GM19455 (cell line): ENCODE measurements around the gene SLC2A9.

Experiments
- ATAC-seq: cut with Tn5 transposase; IDR thresholded peaks from one replicate; pipeline ENCODE4 v1.9.1; 2021; ENCODE audit not compliant: unreplicated experiment

SLC2A9 gene

DNA sequence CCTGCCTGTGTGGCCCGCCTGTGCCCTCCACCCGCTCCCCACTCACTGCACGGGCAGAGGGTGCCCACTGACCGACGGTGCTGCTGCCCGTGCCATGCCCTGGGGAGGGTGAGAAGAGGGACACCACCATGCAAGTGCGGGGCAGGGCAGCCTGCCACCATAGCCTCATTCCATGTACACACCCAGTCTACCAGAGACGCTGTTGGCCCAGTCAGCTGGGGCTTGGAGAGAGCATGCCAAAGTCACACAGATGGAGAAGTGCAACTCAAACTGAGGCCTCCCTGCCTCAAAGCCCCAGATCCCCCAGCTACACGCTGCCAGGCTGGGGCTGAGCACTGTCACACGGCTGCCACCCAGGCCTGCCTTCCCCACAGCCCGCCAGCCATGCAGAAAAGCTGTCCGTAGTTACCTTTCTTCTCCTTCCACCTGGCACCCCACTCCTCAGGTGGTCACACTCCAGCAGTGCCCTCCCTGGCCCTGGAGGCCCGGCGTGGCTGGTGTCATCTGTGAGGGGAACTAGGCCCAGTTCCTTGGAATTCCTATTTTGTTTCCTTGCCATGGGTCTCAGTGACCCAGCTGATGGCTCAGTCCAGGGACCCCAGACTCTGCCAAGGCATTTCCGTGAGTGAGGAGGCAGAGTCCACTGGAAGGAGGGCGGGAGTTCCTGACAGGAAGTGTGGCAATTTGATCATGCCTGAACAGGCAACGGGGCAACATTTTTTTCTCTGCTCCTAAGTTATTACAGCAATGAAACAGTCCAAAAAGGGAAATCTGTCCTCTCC lies at the start of gene SLC2A9:
Gene SLC2A9, minus strand, starts transcription at position 627 of the 782 bp plus-strand sequence. Its CDS starts 68 bp downstream, at position 559.
- ATAC-seq, result no peak

DNA sequence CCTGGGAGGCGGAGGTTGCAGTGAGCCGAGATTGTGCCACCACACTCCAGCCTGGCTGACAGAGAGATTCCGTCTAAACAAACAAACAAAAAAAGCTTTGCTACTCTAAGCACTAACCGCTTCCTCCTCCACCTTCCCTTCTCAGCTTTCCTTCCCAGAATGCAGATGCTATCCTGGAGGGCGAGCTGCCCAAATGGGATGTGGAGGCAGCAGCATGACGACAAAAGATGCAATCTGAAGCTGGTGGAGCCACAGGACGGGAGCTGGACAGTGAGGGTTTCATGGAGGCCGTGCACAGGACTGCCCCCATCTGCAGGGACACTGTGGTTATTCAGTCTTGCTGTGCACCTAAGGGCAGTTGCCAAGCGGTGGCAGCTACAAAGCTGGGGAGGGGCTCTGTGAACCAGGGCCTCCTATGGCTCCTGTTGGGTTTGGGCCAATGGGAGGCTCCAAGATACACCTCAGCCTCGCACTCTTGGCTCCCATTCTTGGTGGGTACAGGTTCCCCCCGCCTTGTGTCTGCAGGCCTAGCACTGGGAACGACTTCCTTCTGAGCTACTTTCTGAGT lies 47.9 kb upstream of the SLC2A9 start:
- no peak for ATAC-seq

DNA sequence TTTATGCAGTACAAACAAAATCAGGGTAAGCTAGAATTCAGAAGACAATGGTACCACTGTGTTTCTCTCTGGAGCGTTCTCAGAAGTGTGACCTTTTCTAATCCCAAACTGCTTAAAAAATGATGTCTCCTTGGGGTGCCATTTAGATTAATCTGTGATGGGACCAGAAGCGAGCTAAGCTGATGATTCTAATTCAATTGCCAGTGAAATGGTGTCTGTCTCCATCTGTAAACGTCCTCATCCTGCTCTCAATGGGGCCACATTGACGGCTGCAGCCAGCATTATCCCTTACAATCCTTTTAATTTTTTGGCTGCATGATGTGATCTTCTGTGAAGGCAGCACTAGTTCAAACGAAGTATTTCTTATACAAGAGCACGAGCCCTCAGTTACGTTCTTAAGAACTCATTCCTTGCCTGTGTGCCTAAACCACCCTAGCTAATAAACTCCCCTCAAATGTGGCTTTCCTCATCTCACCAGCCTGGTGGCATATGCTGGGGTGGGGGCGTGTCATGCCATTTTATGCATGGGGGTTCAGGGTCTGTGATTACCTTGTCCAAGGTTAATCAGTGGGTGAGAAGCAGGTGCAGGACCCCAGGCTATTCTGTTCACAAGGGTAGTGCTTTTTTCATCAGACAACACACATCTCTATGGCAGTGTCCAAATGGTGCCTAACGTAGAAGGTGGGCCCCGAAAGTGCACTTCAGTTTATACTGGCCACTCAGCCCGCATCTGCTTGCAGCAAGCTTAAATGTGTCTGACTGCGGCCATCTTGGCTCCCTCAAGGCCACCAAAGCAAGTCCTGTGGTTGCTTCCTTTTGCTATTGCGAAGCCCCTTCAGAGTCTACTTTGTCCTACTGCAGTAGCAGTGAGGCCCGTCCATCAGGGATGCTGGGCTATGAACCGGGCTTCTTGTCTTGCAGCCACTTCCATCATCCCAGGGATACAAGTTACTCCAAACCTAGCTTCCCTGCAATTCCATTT lies 45.7 kb upstream of the SLC2A9 start:
- no peak for ATAC-seq

DNA sequence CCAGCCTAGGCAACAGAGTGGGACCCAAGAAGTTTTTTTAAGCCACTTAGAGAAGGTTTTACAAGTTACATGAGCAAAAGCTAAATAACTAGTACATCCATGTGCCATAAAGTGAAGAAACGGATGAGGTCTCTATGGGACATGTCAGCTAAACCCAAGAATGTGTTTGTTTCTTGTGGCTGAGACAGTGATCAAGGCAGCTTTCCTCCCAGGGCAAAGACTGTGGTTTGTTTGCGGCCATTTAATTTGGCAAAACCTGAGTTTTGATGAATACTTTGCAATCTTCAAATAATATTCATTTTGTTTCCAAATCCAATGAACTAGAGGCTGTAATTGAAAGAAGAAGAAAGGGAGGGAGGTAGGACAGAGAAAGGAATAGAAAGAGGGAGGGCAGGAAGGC lies 44.9 kb upstream of the SLC2A9 start:
- ATAC-seq, result no peak

DNA sequence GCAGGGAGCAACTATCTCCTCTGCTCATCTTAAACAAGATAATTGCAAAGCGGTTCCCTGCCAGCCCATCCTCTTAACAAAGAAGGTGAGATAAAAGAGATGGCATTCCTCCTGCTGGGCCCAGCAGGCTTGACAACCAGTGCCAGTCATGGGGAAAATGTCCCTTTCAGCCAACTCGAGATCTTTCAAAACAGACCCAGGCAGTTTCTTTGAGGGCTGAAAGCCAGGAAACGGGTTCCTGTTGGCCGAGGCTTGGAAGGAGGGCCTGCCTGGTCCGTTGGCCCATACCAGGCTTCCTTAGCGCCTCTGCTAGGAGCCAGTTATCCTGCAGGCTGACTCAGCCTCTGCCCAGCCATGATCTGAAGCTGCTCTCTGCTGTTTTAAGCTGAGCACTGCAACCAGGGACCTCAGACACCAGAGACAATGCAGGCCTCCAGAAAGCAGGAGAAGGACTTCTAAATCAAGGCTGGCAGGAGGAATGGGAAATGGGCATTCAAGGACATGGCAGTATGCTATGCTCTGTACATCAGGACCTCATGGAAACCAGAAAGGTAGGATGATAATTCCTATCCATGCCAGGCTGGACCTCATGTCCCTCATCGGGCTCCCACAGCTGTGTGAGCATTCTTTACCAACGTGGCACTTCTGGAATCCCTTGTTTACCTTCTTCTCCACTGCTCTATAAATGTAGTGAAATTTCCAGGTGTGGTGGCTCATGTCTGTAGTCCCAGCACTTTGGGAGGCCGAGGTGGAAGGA lies 42.4 kb upstream of the SLC2A9 start:
- no peak for ATAC-seq

DNA sequence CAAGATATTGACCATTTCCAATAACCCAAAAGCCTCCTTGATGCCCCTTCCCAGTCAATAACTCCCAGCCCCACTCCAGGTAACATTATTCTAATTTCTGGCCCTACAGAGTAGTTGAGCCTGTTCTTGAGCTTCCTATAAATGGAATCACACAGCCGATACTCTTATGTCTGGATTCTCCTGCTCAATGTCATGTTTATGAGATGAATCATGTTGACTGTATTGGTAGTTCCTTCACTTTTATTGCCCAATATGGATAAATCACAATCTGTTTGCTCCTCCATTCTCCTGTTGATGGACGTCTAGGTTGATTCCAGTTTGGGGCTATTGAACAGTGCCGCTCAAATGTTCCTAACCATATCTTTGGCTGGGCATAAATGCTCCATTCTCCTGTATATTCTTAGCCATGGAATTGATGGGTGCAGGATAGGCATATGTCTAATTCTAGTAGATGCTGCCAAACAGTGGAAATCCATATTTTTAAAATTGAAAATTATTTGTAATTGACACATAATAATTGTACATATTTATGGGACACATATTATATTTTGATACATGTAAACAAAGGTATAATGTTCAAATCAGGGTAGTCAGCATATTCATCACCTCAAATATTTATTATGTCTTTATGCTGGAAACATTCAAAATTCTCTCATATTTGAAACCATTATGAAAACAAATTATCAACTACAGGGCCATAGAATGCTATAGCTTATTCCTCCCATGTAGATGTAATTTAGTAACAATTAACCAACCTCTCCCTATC lies 40.5 kb upstream of the SLC2A9 start:
- ATAC-seq, result no peak

DNA sequence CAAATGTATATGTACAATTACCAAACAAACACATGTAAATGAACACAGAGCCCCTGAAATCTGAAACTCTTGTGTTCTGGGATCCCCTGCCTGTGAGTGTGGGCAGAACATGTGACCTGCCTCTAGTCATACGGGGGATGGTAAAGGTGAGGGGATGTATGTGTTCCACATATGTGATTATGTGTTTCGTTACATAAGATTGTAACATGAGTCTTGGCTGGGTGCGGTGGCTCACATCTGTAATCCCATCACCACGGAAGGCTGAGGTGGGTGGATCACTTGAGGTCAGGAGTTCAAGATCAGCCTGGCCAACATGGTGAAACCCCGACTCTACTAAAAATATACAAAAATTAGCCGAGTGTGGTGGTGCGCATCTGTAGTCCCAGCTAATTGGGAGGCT lies 37.1 kb upstream of the SLC2A9 start:
- no peak for ATAC-seq

DNA sequence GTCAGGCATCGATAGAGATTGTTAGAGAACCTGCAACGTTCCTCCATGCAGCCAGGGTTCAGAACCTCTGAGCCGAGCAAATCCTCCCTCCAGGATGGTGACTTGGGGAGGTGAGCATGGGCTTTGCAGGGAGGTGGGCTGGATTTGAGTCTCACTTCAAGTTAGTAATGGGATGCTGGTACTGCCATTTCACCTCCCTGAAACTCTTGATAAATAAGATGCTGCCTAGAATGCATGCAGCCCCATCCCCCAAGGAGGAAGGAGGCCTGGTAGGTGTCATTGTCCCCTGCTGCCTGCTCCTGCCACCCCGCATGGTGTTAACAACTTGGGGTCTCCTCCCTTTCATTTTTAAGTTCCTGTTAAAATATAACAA lies 35.7 kb upstream of the SLC2A9 start:
- ATAC-seq, result no peak

DNA sequence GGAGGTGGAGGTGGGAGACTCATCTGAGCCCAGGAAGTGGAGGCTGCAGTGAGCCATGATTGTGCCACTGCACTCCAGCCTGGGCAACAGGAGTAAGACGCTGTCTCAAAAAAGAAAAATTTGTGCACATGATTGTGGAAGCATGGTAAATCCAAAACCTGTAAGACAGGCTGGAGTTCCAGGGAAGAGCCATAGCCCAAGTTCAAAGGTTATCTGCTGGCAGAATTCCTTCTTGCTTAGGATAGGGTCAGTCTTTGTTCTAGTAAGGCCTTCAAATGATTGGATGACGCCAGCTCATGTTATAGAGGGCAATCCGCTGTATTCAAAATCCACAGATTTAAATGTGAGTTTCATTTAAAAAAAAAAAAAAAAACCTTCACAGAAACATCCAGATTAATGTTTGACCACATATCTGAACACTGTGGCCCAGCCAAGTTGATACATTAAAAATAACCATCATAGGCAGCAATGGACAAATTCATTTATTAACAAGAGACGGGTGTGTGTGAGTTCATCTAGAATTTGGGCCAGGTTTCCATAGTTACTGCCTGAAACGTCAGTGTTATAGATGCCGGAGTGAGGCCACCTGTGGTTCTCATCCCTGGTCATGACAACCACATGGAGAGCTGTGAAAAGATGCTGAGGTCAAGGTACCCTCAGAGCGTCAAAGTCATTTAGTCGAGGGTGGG lies 35.2 kb upstream of the SLC2A9 start:
- no peak for ATAC-seq

DNA sequence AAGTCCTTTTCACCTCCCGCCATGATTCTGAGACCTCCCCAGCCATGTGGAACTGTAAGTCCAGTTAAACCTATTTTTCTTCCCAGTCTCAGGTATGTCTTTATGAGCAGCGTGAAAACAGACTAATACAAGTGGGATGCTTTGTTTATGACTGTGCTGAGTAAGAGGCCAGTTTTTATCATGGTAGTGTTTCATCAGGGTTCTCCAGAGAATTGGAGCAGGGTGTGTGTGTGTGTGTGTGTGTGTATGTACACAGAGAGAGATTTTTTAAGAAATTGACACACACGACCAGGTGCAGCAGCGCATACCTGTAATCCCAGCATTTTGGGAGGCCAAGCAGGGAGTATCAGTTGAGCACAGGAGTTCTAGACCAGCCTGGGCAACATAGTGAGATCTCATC lies 34.6 kb upstream of the SLC2A9 start:
- no peak for ATAC-seq

DNA sequence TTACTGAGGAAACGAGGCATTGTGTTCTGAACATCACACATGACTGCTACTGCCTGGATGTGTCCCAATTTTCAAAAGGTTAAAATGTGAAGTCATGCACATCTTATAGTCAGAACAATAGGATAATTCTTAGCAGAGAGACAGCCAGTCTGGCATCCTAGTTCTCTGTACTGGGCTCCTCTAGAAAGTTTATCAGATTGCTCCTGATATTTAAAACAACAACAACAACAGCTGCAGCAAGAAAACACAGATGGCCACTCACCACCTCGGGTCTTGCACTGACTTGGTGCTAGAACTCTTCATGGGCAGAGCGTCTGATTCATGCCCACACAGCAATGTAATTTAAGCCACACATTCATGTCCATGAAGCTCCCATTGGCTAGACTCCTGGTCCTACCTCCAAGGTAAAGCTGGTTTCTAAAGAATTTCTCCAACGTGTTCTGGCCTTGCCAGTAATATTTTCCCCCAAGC lies 33.3 kb upstream of the SLC2A9 start:
- ATAC-seq, result no peak

DNA sequence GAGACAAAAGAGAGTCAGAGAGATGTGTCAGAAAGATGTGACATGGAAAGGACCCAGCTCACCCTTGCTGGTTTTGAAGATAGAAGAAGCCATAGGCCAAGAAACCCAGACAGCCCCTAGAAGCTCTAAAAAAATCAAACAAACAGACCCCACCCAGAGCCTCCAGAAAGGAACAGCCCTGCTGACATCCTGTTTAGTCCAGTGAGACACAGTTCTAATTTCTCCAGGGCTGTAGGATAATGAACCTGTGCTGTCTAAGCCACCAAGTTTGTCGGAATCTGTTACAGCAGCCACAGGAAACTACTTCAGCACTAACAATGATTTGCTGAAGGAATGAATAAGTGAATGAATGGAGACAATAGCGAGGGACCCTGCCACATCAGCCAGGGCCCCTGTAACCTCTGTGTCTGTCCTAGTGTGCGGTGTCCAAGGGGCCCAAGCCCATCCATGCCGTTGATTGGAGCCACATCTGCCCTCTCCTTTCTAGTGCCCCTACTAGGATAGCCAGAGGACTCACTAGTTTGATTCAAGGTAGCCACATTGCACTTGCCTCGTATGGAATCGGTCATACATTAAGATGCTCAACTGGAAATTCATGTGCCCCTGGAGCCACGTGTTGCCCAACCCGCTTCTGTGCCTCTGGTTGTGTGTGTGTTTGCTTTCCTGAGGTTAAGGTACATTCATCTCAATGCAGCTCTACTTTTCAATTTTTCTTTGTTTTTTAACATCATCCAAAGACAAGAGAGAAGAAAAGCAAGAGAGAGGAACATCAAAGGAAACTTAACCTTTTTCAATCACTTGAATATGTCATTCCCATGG lies 32.5 kb upstream of the SLC2A9 start:
- ATAC-seq, result no peak

DNA sequence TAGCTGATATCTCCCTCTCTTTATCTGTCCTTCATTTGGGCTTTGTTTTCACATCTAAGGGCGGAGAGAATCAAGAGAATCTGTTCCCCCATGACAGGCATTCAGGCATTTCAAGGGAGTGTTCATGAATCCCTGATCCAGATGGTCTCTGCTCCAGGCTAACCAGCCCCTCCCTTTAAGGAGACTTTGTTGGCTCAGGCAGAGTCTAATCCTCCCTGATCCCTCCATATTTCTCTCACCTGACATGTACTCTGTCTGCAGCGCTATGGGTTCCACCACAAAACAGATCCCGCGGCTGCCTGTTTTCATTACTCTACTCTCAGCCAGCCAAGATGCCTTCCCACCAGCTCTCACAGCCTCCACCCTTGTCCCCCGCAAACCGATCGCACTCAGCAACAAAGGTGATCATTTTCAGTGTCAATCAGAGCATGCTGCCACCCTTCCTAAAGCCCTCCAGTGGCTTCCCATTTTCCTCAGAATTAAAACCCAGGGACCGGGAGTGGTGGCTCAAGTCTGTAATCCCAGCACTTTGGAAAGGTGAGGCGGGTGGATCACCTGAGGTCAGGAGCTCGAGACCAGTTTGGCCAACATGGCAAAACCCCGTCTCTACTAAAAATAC lies 30.3 kb upstream of the SLC2A9 start:
- ATAC-seq, result no peak

DNA sequence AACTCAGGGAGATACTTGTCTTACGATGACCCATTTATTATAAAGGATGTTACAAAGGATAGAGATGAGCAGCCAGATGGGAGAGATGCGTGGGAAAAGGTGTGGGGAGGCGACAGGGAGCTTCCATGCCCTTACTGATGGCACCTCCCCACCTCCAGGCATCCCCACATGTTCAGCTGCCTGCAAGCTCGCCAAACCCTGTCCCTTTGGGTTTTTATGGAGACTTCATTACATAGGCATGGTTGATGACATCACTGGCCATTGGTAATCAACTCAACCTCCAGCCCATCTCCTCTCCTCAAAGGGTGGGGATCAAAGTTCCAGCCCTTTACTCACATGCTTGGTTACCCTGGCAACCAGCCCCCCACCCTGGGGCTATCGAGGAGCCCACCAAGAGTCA lies 29.4 kb upstream of the SLC2A9 start:
- no peak for ATAC-seq

DNA sequence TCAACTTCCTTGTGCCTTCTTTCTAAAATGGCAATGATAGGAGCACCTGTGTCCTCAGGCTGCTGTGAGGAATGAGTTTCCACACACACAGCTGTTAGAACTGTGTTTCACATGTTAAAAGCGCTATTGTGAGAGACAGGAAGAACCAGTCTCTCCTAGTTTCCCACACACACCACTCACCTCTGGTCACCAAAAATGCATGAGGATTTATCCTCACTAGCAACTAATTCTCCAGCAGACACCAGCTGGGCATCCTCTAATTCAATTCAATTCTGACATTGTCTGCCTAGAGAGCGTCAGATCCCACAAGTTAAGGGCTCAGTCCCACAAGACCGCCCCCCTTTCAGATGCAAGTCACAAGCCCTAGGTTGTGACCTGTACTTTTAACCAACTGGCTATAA lies 29.0 kb upstream of the SLC2A9 start:
- ATAC-seq, result no peak

DNA sequence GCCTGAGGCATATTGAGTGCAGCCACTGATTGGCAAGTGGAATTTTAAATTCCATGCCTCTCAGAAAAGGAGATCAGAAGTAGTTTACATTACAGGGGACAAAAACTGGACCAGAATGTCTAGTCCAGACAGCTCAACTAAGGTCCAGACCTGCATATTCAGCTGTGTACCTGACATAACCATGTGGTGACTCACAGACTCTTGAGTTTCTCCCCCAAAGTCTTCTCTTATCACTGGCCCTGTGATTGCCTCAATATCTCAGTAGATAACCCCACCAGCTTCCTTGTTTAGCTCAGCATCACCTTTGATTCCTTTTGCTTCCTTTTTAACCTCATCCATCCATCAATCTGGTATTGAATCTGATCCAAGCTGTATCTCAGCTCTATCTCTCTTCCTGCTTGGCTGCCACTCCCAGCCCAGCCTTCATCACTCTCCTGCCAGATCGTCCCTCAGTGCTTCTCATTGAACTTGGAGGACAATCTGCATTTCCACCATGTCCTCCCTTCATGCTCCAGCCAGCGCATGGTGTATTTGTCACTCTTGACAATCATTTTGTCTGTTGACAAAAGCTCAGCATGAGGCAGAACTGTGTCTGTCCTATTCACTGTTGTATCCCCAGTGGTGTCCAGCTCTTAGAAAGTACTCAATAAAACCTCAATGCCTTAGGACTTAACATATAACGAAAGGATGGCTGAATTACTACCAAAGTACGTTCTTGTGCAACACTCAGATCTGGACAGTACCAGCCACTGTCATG lies 27.8 kb upstream of the SLC2A9 start:
- ATAC-seq, result no peak

DNA sequence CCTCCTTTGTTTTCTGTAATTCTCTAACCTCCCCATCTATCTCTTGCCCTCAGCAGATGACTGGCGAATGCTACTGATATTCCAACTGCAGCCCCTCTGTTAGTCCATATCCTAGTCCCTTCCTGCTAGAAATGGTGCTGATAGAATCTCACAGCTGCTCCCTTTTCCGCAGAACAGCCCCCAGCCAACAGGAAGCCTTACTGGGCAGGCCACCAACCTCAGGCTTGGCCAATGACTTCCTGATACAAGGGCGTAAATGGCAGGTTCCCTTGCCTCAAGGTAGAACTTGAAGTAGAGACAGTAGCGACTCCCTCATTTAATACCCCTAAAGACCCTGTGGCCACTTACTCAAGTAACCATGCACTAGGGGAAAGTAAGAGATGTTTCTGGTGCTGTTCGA lies 26.7 kb upstream of the SLC2A9 start:
- ATAC-seq, result no peak

DNA sequence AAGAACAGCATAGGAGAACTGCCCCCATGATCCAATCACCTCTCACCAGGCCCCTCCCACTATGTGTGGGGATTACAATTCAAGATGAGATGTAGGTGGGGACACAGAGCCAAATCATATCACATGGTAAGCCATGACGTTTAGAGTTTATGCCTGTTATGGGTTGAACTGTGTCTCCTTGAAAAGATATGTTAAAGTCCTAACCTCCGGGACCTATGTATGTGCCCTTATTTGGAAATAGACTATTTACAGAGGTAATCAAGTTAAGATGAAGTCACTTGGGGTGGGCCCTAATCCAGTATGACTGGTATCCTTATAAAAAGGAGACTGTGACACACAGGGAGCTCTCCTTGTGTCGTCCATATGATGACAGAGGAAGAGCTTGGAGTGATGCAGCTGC lies 25.2 kb upstream of the SLC2A9 start:
- ATAC-seq, result no peak
